ENCODE measurements around the gene CNTN6.
"Not testable (repeated sequence)": the region's sequence is repeated elsewhere in the genome, so short reads cannot be mapped to it uniquely, and the experiment has no call there.

CNTN6 gene

DNA sequence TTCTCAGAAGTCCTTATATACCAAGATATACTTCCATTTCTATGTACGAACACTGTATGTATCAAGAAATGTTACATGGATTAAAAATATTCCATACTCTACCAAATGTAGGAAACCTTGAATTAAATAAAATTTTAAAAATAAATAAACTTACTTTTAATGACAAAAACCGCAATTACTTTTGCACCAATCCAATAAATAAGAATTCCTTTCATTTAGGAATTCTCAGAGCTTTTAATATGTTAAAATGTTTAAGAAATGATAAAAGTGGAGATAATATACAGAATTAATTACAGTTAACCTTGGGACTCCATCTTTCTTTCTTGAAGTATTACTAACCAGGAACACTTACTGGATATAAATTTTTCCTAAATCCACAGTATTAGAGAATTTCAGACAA is 272.7 kb downstream of the CNTN6 start:
- no peak for DNase-seq (ENCODE audit: insufficient read length, low spot score)
- TF ChIP-seq POLR2A (IDR thresholded peaks at IDR 0.05; ENCODE audit: low read depth, low read length), result no peak
- no peak for FAIRE-seq

- TF ChIP-seq POLR2A (IDR thresholded peaks at IDR 0.05; ENCODE audit: low read depth, low read length), result no peak
- DNase-seq (ENCODE audit: insufficient read length, low spot score), result no peak
- no peak for FAIRE-seq
Measured at GRCh38 chr3:1374471-1374870, 281.6 kb downstream of the CNTN6 start.

GRCh38 chr3:1375145-1375544 is 282.3 kb downstream of the CNTN6 start:
- TF ChIP-seq POLR2A (IDR thresholded peaks at IDR 0.05; ENCODE audit: low read depth, low read length), result no peak
- DNase-seq (ENCODE audit: insufficient read length, low spot score), result no peak
- no peak for FAIRE-seq

DNA sequence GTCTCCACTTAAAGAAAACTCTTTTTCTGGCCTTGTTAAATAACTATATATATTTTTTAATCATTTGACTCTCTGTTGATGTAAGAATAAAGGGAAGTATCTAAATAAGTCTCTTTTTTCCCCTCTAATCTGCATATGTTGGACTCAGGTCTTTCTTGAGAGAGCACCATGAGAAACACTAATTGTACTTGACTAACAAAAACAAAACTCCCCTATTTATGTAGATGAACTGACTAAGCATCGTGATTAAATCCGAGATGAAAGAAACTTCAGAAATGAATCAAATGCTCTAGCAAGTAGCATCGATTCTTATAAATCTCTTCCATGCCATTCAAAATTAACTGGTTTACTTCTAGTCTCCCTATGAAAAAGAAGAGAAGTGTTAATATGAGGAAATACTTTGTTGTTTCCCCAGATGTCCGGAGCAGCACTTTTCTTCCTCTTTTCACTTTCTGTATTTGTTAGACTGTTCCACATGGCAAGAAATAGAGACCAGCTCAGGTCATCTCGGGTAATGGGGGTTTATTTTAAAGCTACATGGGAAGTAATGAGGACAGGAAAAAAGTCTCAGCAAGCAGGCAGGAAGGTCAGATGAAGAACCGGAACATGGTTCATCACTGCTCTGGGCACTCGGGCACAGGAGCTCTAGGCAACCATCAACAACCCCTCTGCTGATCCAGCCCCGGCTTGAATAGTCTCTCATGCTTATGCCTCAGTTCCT is 288.3 kb downstream of the CNTN6 start:
- TF ChIP-seq POLR2A (IDR thresholded peaks at IDR 0.05; ENCODE audit: low read depth, low read length), result no peak
- DNase-seq (ENCODE audit: insufficient read length, low spot score), result no peak
- FAIRE-seq, result no peak

- DNase-seq (ENCODE audit: insufficient read length, low spot score) (no peak), FAIRE-seq (no peak)
- TF ChIP-seq POLR2A (IDR thresholded peaks at IDR 0.05; ENCODE audit: low read depth, low read length), result no peak
Measured at GRCh38 chr3:1381647-1382036, 288.8 kb downstream of the CNTN6 start.

DNA sequence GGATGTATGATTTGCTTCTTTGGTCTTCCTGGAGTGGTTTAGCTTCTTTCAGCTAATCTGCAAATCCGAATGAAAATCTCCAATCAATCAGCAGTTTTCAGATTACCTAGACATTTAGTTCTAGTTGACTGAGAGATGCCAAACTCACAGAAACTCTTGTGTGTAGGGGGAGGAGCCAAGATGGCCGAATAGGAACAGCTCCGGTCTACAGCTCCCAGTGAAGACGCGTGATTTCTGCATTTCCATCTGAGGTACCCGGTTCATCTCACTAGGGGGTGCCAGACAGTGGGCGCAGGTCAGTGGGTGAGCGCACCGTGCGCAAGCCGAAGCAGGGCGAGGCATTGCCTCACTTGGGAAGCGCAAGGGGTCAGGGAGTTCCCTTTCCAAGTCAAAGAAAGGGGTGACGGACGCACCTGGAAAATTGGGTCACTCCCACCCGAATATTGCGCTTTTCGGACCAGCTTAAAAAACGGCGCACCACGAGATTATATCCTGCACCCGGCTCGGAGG is 294.6 kb downstream of the CNTN6 start:
- not testable (repeated sequence) for FAIRE-seq; DNase-seq (ENCODE audit: insufficient read length, low spot score)

GRCh38 chr3:1394188-1394587 is 301.4 kb downstream of the CNTN6 start:
- DNase-seq (ENCODE audit: insufficient read length, low spot score) (no peak), FAIRE-seq (no peak)
- no peak for TF ChIP-seq POLR2A (IDR thresholded peaks at IDR 0.05; ENCODE audit: low read depth, low read length)

- FAIRE-seq (no peak), DNase-seq (ENCODE audit: insufficient read length, low spot score) (no peak)
- TF ChIP-seq POLR2A (IDR thresholded peaks at IDR 0.05; ENCODE audit: low read depth, low read length), result no peak
Measured at GRCh38 chr3:1400571-1400970, 307.7 kb downstream of the CNTN6 start.

DNA sequence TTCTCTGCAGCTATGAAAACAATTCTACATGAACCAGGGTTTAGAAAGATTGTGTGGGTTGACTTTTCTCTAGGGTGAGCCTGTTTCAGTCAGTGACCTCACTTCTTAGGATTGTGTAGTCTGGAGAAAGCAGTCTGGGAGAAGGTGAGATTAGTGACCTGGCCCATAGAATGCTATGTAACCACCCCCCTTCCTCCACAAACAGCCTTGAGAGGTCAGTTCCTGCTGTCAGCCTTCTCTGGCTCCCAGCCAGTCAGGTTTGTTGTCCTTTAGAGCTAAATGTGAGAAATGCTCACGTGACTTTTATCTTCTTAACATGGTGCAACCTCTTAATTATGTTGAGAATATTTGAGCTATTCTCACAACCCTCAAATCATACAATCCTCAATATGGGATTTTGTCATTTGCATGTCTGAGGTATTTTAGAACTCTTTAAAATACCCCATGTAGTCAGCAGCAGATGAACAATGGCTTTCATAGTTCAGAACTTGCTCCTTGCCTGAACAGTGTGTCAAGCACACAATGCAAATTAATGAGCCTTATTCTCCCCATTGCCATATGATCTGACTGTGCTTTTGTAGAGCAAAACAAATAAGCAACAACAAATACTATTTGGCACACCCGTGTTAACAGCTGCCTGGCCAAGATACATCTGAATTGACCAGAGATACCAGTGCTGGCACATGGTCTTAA is 311.6 kb downstream of the CNTN6 start:
- DNase-seq (ENCODE audit: insufficient read length, low spot score) (no peak), FAIRE-seq (no peak)
- TF ChIP-seq POLR2A (IDR thresholded peaks at IDR 0.05; ENCODE audit: low read depth, low read length), result no peak

- no peak for FAIRE-seq
Measured at GRCh38 chr3:1406250-1406649, 313.4 kb downstream of the CNTN6 start.

GRCh38 chr3:1421577-1421976 is 328.8 kb downstream of the CNTN6 start:
- DNase-seq (ENCODE audit: insufficient read length, low spot score) (no peak), FAIRE-seq (no peak)
- TF ChIP-seq POLR2A (IDR thresholded peaks at IDR 0.05; ENCODE audit: low read depth, low read length), result no peak

More at GRCh38 chr3:1406250-1406649, 313.4 kb downstream of the CNTN6 start:
- no peak for DNase-seq (ENCODE audit: insufficient read length, low spot score)
- TF ChIP-seq POLR2A (IDR thresholded peaks at IDR 0.05; ENCODE audit: low read depth, low read length), result no peak

- FAIRE-seq (no peak), DNase-seq (ENCODE audit: insufficient read length, low spot score) (no peak)
- no peak for TF ChIP-seq POLR2A (IDR thresholded peaks at IDR 0.05; ENCODE audit: low read depth, low read length)
Measured at GRCh38 chr3:1423566-1424089, 330.8 kb downstream of the CNTN6 start.

DNA sequence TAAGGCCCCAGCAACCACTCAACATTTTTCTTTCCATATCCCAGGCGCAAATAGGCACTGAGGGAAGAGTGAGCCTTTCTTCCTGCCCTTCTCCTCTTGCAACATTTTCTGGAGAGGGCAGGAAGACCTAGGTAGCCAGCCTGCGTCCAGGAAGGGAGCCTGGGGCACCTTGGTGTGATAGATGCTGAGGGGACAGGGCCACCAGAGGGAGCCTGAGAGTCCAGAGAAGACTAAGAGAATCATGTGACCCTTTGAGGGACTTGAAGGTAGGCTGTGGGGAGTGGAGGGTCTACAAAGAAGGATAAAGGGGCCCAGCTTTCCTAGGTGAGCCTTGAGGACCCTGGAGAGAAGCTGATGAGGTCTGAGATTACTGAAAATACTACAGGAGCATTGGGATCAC is 346.6 kb downstream of the CNTN6 start:
- TF ChIP-seq POLR2A (IDR thresholded peaks at IDR 0.05; ENCODE audit: low read depth, low read length), result no peak
- FAIRE-seq, result no peak
- DNase-seq (ENCODE audit: insufficient read length, low spot score), result peak; percentile 3

GRCh38 chr3:1442271-1442670 is 349.4 kb downstream of the CNTN6 start:
- no peak for FAIRE-seq
- DNase-seq (ENCODE audit: insufficient read length, low spot score), result no peak
- no peak for TF ChIP-seq POLR2A (IDR thresholded peaks at IDR 0.05; ENCODE audit: low read depth, low read length)

DNA sequence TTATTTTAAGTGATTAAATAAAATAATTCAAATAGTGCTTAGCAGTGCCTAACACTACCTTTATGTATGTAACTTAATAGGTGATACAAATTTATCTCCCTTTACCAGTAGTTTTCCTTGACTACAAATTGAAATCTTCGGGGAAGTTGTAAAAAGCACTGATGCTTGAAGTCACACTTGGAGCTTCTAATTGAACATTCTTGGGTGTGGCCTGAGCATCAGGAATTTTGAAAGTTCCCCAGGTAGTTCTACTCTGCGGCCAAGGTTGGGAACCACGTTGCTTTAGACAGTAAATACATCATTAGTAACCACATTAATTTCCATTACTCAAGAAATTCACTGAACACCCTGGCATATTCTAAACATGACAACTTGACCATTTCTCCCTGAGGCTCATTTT is 351.4 kb downstream of the CNTN6 start:
- no peak for DNase-seq (ENCODE audit: insufficient read length, low spot score)
- no peak for TF ChIP-seq POLR2A (IDR thresholded peaks at IDR 0.05; ENCODE audit: low read depth, low read length)
- no peak for FAIRE-seq
